ENCODE data around the gene PGAP6. TPM values are rescaled to one million over a fixed set of nuclear protein-coding genes. Genes with fewer than 3 reads are reported as not detected.

The PGAP6 gene
- total and polyA plus RNA-seq, 2 of the 13 experiments (the other 11 are each of a cell fraction or from before 2014, with no cell fraction given): 52.7 to 136 TPM

GRCh38 chr16:381789-382717 lies at the start of gene PGAP6 (continued):
- no peak for TF ChIP-seq NR3C1 (CRISPR knock-in tag; IDR thresholded peaks at IDR 0.05)
- no peak for TF ChIP-seq NR2F1 (CRISPR knock-in tag; IDR thresholded peaks at IDR 0.05)
- TF ChIP-seq ESRRA (CRISPR knock-in tag; IDR thresholded peaks at IDR 0.05; ENCODE audit: low read depth): no peak
- TF ChIP-seq KAT7 (CRISPR knock-in tag; IDR thresholded peaks at IDR 0.05; ENCODE audit: borderline replicate concordance): peak; percentile 59; the same call in 1 of the 2 replicates
- TF ChIP-seq SIN3A (IDR thresholded peaks at IDR 0.05; ENCODE audit: borderline replicate concordance, low read depth, low read length): peak; percentile 57; the same call in 1 of the 2 replicates
- no peak for TF ChIP-seq ZNF225 (CRISPR knock-in tag; IDR thresholded peaks at IDR 0.05)
- no peak for TF ChIP-seq KLF13 (CRISPR knock-in tag; IDR thresholded peaks at IDR 0.05)
- no peak for TF ChIP-seq ZNF629 (CRISPR knock-in tag; conservative IDR thresholded peaks at IDR 0.05)
- TF ChIP-seq ZNF34 (CRISPR knock-in tag; IDR thresholded peaks at IDR 0.05; ENCODE audit: borderline replicate concordance): no peak
- no peak for TF ChIP-seq UBTF (CRISPR knock-in tag; IDR thresholded peaks at IDR 0.05)
- TF ChIP-seq RCOR2 (CRISPR knock-in tag; IDR thresholded peaks at IDR 0.05): no peak
- no peak for TF ChIP-seq AFF4 (CRISPR knock-in tag; IDR thresholded peaks at IDR 0.05)
- no peak for TF ChIP-seq JDP2 (CRISPR knock-in tag; IDR thresholded peaks at IDR 0.05; ENCODE audit: borderline replicate concordance)
- no peak for TF ChIP-seq REL (CRISPR knock-in tag; conservative IDR thresholded peaks at IDR 0.05)
- no peak for TF ChIP-seq MBD4 (IDR thresholded peaks at IDR 0.05; ENCODE audit: borderline replicate concordance, low read length)
- no peak for TF ChIP-seq ZNF17 (CRISPR knock-in tag; IDR thresholded peaks at IDR 0.05)
- TF ChIP-seq SALL1 (CRISPR knock-in tag; IDR thresholded peaks at IDR 0.05): peak; percentile 47; the same call in 1 of the 2 replicates
- no peak for TF ChIP-seq ZNF678 (CRISPR knock-in tag; IDR thresholded peaks at IDR 0.05)
- TF ChIP-seq ZNF44 (CRISPR knock-in tag; IDR thresholded peaks at IDR 0.05): no peak
- no peak for TF ChIP-seq MED13 (CRISPR knock-in tag; IDR thresholded peaks at IDR 0.05)
- TF ChIP-seq ZSCAN20 (CRISPR knock-in tag; IDR thresholded peaks at IDR 0.05; ENCODE audit: borderline replicate concordance): no peak; the same call in 1 of the 2 replicates
- TF ChIP-seq U2AF1 (optimal IDR thresholded peaks at IDR 0.05; ENCODE audit: low read depth, low read length): no peak
- TF ChIP-seq RFXANK (CRISPR knock-in tag; IDR thresholded peaks at IDR 0.05): no peak
- TF ChIP-seq ZNF275 (CRISPR knock-in tag; IDR thresholded peaks at IDR 0.05; ENCODE audit: borderline replicate concordance): no peak
